ENCODE data around the gene RBMX. TPM values are rescaled to one million over a fixed set of nuclear protein-coding genes. Genes with fewer than 3 reads are reported as not detected.

RBMX gene
- total and polyA plus RNA-seq, 2 donors (not counting 3 experiments of a cell fraction or from before 2014, with no cell fraction given) = 117 to 235 TPM

DNA sequence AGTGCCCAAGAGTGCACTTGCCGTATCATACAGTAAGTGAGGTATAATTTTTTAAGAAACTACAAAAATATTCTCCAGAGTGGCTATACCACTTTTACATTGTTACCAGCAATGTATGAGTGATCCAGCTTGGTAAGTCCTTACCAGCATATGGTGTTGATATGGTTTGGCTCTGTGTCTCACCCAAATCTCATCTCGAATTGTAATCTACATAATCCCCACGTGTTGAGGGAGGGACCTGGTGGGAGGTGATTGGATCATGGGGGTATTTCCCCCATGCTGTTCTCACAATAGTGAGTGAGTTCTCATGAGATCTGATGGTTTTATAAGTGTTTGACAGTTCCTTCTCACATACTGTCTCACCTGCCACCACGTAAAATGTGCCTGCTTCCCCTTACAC is 44.8 kb downstream of the RBMX start:
- Histone ChIP-seq H3K9me3 (replicated peaks; ENCODE audit: control insufficient read depth, insufficient read depth, low read length) (no peaks in the 10 kb centered on the region), H3K9me1 (replicated peaks; ENCODE audit: control insufficient read depth, extremely low read depth, insufficient read depth, low read length) (no peaks in the 10 kb centered on the region), H3K27me3 (ENCODE audit: control insufficient read depth in 2 of 2, insufficient read depth in 2 of 2, low read length in 2 of 2) (no peaks in the 10 kb centered on the region), H3K79me2 (ENCODE audit: control insufficient read depth, insufficient read depth, low read length) (no peaks in the 10 kb centered on the region), H3K36me3 (ENCODE audit: control insufficient read depth in 2 of 2, extremely low read depth in 1 of 2, insufficient read depth in 2 of 2, low read length in 2 of 2) (no peaks in the 10 kb centered on the region), H3K4me3 (replicated peaks in 1 of 3; ENCODE audit: insufficient read depth in 1 of 3, low read depth in 1 of 3, low read length in 3 of 3) (no peak overlapping the region), H3K27ac (ENCODE audit: insufficient read depth, low read depth, low read length) (no peak overlapping the region), H3K9ac (replicated peaks; ENCODE audit: extremely low read depth, insufficient read depth, low read length) (no peak overlapping the region), H4K20me1 (replicated peaks; ENCODE audit: control insufficient read depth, extremely low read depth, insufficient read depth, low read length) (no peaks in the 10 kb centered on the region), H2AFZ (ENCODE audit: low read depth, low read length) (no peak overlapping the region), H3K4me2 (ENCODE audit: insufficient read depth, low read length) (no peak overlapping the region), H3K4me1 (ENCODE audit: control insufficient read depth, extremely low read depth, insufficient read depth, low read length) (no peaks in the 10 kb centered on the region)
- DNase-seq (ENCODE audit: low read depth, low spot score) = no peak
- no TSS peak for BruUV-seq (replicated peaks)
- ChIA-PET POLR2A (no interaction called here), CTCF (interaction anchor here (0.6 kb wide), 1 partner anchor 128 kb away, joined by 3 read pairs; no protein-coding TSS in a partner anchor)
- no peak for FAIRE-seq
- dilution Hi-C loops (cut with MboI; ENCODE audit: extremely low pct_ligation_motif_present, low sequenced_read_pairs) (no loop called here), intact Hi-C loops (cut with micrococcal nuclease) (no loop called here)
- TF ChIP-seq GATA2 (IDR thresholded peaks at IDR 0.05; ENCODE audit: insufficient read depth, insufficient read length, low read depth, low read length) = no peak
- no peak for TF ChIP-seq MYC (IDR thresholded peaks at IDR 0.05; ENCODE audit: low read depth, low read length)
- TF ChIP-seq, protein P1, sequence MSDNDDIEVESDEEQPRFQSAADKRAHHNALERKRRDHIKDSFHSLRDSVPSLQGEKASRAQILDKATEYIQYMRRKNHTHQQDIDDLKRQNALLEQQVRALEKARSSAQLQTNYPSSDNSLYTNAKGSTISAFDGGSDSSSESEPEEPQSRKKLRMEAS (IDR thresholded peaks at IDR 0.05; ENCODE audit: insufficient read depth, insufficient read length) = no peak
- no peak for TF ChIP-seq POLR2AphosphoS5 (IDR thresholded peaks at IDR 0.05; ENCODE audit: insufficient read depth, low read depth, low read length)
- TF ChIP-seq POLR2A (IDR thresholded peaks at IDR 0.05; ENCODE audit: low read depth, low read length) = no peak
- no peak for TF ChIP-seq JUN (IDR thresholded peaks at IDR 0.05; ENCODE audit: borderline replicate concordance, insufficient read depth, insufficient read length, low read depth)
- no peak for TF ChIP-seq EZH2 (IDR thresholded peaks at IDR 0.05; ENCODE audit: borderline replicate concordance, low read depth, low read length, severe bottlenecking)
- TF ChIP-seq, protein P2, sequence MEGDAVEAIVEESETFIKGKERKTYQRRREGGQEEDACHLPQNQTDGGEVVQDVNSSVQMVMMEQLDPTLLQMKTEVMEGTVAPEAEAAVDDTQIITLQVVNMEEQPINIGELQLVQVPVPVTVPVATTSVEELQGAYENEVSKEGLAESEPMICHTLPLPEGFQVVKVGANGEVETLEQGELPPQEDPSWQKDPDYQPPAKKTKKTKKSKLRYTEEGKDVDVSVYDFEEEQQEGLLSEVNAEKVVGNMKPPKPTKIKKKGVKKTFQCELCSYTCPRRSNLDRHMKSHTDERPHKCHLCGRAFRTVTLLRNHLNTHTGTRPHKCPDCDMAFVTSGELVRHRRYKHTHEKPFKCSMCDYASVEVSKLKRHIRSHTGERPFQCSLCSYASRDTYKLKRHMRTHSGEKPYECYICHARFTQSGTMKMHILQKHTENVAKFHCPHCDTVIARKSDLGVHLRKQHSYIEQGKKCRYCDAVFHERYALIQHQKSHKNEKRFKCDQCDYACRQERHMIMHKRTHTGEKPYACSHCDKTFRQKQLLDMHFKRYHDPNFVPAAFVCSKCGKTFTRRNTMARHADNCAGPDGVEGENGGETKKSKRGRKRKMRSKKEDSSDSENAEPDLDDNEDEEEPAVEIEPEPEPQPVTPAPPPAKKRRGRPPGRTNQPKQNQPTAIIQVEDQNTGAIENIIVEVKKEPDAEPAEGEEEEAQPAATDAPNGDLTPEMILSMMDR (IDR thresholded peaks at IDR 0.05; ENCODE audit: extremely low read depth in 1 of 2, insufficient read depth in 1 of 2, low read depth in 1 of 2, low read length in 2 of 2) = no peak
- TF ChIP-seq FOS (IDR thresholded peaks at IDR 0.05; ENCODE audit: borderline replicate concordance, insufficient read depth, low read length) = no peak

All from endothelial cell of umbilical vein (primary cell).